IMR-90 (cell line): ENCODE results near the gene TWIST2. TPM values are rescaled to one million over a fixed set of nuclear protein-coding genes. Genes with fewer than 3 reads are reported as not detected.

Experiments
- ATAC-seq: fragments of 200-7000 bp; cut with Tn5 transposase; 2 replicates; pipeline ENCODE4 v1.9.1; 2020; ENCODE audit warnings: low read depth, mild to moderate bottlenecking, moderate library complexity
- BruUV-seq: library from RNA; stranded (reverse); fragments of 400-500 nt; replicated peaks from 2 replicates; lab custom pipeline; 2021; lab: Mats Ljungman, UMichigan
- CTCF ChIA-PET: fragments of 300-600 bp; formaldehyde crosslinking; extraction: SDS; loops from one replicate; lab custom pipeline; 2021; ENCODE audit warnings: antibody characterized with exemption; lab: Yijun Ruan, JAX
- POLR2A ChIA-PET: fragments of 300-600 bp; sonication (Branson Sonifier 250); formaldehyde crosslinking; loops from one replicate; lab custom pipeline; 2022; ENCODE audit warnings: antibody characterized with exemption; ENCODE audit not compliant: unreplicated experiment; lab: Charles Lee
- DNase-seq: peaks from one replicate; pipeline ENCODE4 v3.0.0; 2013
- H2AFZ ChIP-seq: replicated peaks from 2 replicates; pipeline ENCODE3; 2013; ENCODE audit warnings: low read length, mild to moderate bottlenecking; ENCODE audit not compliant: poor library complexity
- H2AK5ac ChIP-seq: 2 replicates; pipeline ENCODE4 v1.6.1; 2013; ENCODE audit warnings: low read depth, low read length, inconsistent platforms
- H2AK9ac ChIP-seq: replicated peaks from 2 replicates; pipeline ENCODE3; 2013; ENCODE audit warnings: mild to moderate bottlenecking, low read depth, low read length, moderate library complexity; ENCODE audit not compliant: poor library complexity
- H2BK120ac ChIP-seq: 2 replicates; pipeline ENCODE4 v1.6.1; 2013; ENCODE audit warnings: low read depth, low read length, inconsistent platforms
- H2BK15ac ChIP-seq: 3 replicates; pipeline ENCODE4 v1.6.1; 2013; ENCODE audit warnings: low read depth, low read length, inconsistent platforms
- H2BK20ac ChIP-seq: 2 replicates; pipeline ENCODE4 v1.6.1; 2013; ENCODE audit warnings: low read depth, mild to moderate bottlenecking, inconsistent platforms, low read length, moderate library complexity
- H2BK5ac ChIP-seq: 2 replicates; pipeline ENCODE4 v1.6.1; 2013; ENCODE audit warnings: mild to moderate bottlenecking, low read depth, low read length, inconsistent platforms; ENCODE audit not compliant: poor library complexity, severe bottlenecking
- H3K14ac ChIP-seq: replicated peaks from 2 replicates; pipeline ENCODE4 v1.6.1; 2013; ENCODE audit warnings: low read depth, low read length, inconsistent platforms
- H3K18ac ChIP-seq: 2 replicates; pipeline ENCODE4 v1.6.1; 2013; ENCODE audit warnings: low read depth, low read length, control low read depth
- H3K23ac ChIP-seq: 2 replicates; pipeline ENCODE4 v1.6.1; 2013; ENCODE audit warnings: low read depth, low read length, inconsistent platforms
- H3K27ac ChIP-seq: 2 replicates; pipeline ENCODE4 v1.5.1; 2013; ENCODE audit warnings: mild to moderate bottlenecking, control low read depth, low read length; ENCODE audit not compliant: insufficient read depth
- H3K27me3 ChIP-seq: 2 replicates; pipeline ENCODE4 v1.6.1; 2013; ENCODE audit warnings: low read length; ENCODE audit not compliant: control insufficient read depth, insufficient read depth
- H3K36me3 ChIP-seq: 2 replicates; pipeline ENCODE4 v1.6.1; 2013; ENCODE audit warnings: low read length, mixed read lengths; ENCODE audit not compliant: control insufficient read depth, insufficient read depth
- H3K4ac ChIP-seq: 2 replicates; pipeline ENCODE4 v1.6.1; 2013; ENCODE audit warnings: low read depth, low read length, inconsistent platforms
- H3K4me1 ChIP-seq: 2 replicates; pipeline ENCODE4 v1.6.1; 2013; ENCODE audit warnings: low read length, mixed read lengths; ENCODE audit not compliant: control insufficient read depth, insufficient read depth
- H3K4me2 ChIP-seq: 2 replicates; pipeline ENCODE4 v1.6.1; 2013; ENCODE audit warnings: low read depth, mild to moderate bottlenecking, control low read depth, low read length, moderate library complexity
- H3K4me3 ChIP-seq: 2 replicates; pipeline ENCODE4 v1.5.1; 2013; ENCODE audit warnings: low read depth, mild to moderate bottlenecking, control low read depth, low read length, moderate library complexity; ENCODE audit not compliant: insufficient read depth
- H3K56ac ChIP-seq: 2 replicates; pipeline ENCODE4 v1.6.1; 2013; ENCODE audit warnings: low read length, inconsistent platforms; ENCODE audit not compliant: insufficient read depth; ENCODE audit errors: extremely low read depth
- H3K79me1 ChIP-seq, 2 experiments: 2 replicates each; pipeline ENCODE4 v1.6.1; 2013; ENCODE audit warnings: low read length in 2 of 2, inconsistent platforms in 1 of 2, low read depth in 1 of 2
- H3K9ac ChIP-seq: 2 replicates; pipeline ENCODE4 v1.6.1; 2013; ENCODE audit warnings: low read depth, low read length, control low read depth
- H3K9me1 ChIP-seq: 2 replicates; pipeline ENCODE4 v1.6.1; 2013; ENCODE audit warnings: low read length, inconsistent platforms; ENCODE audit not compliant: insufficient read depth
- H3K9me3 ChIP-seq: 2 replicates; pipeline ENCODE4 v1.6.1; 2013; ENCODE audit warnings: low read length; ENCODE audit not compliant: control insufficient read depth, insufficient read depth
- H4K20me1 ChIP-seq: 2 replicates; pipeline ENCODE4 v1.6.1; 2013; ENCODE audit warnings: low read length, inconsistent platforms; ENCODE audit not compliant: insufficient read depth
- H4K5ac ChIP-seq: 2 replicates; pipeline ENCODE4 v1.6.1; 2013; ENCODE audit warnings: mild to moderate bottlenecking, low read depth, low read length, control low read depth
- H4K8ac ChIP-seq, 2 experiments: 2 replicates each; pipeline ENCODE4 v1.6.1; 2013; ENCODE audit warnings: low read depth in 2 of 2, low read length in 2 of 2, control low read depth in 1 of 2, inconsistent platforms in 1 of 2
- H4K91ac ChIP-seq: 2 replicates; pipeline ENCODE4 v1.6.1; 2013; ENCODE audit warnings: low read depth, low read length, inconsistent platforms; ENCODE audit not compliant: insufficient read depth
- BHLHE40 ChIP-seq: fragments of 150-350 bp; IDR thresholded peaks from 2 replicates; pipeline ENCODE4 v1.6.1; 2016; ENCODE audit warnings: mild to moderate bottlenecking, low read depth, low read length
- CEBPB ChIP-seq: IDR thresholded peaks from 2 replicates; pipeline ENCODE4 v1.6.1; 2012; ENCODE audit warnings: low read depth, low read length, improper control_type of control experiment
- CHD1 ChIP-seq: IDR thresholded peaks from 2 replicates; pipeline ENCODE4 v1.6.1; 2012; ENCODE audit warnings: low read depth, low read length, improper control_type of control experiment
- CTCF ChIP-seq: conservative IDR thresholded peaks from 2 replicates; pipeline ENCODE4 v1.5.1; 2012; ENCODE audit warnings: mild to moderate bottlenecking, low read depth, low read length, improper control_type of control experiment
- ELK1 ChIP-seq: fragments of 150-350 bp; IDR thresholded peaks from 2 replicates; pipeline ENCODE4 v1.6.1; 2016; ENCODE audit warnings: low read depth, mild to moderate bottlenecking, low read length, moderate library complexity, borderline replicate concordance
- FOS ChIP-seq: fragments of 150-350 bp; IDR thresholded peaks from 2 replicates; pipeline ENCODE4 v1.6.1; 2016; ENCODE audit warnings: low read depth, low read length
- MAFK ChIP-seq: IDR thresholded peaks from 2 replicates; pipeline ENCODE4 v1.6.1; 2012; ENCODE audit warnings: low read depth, low read length, improper control_type of control experiment
- MAZ ChIP-seq: IDR thresholded peaks from 2 replicates; pipeline ENCODE4 v1.6.1; 2012; ENCODE audit warnings: low read depth, mild to moderate bottlenecking, low read length, improper control_type of control experiment, moderate library complexity, borderline replicate concordance
- MXI1 ChIP-seq: IDR thresholded peaks from 2 replicates; pipeline ENCODE4 v1.6.1; 2012; ENCODE audit warnings: low read depth, mild to moderate bottlenecking, low read length, moderate library complexity, borderline replicate concordance
- NFE2L2 ChIP-seq: fragments of 150-350 bp; IDR thresholded peaks from 2 replicates; pipeline ENCODE4 v1.6.1; 2016; ENCODE audit warnings: low read depth, mild to moderate bottlenecking, low read length
- POLR2A ChIP-seq: IDR thresholded peaks from 2 replicates; pipeline ENCODE4 v1.6.1; 2012; ENCODE audit warnings: mild to moderate bottlenecking, low read depth, low read length
- RAD21 ChIP-seq: IDR thresholded peaks from 2 replicates; pipeline ENCODE4 v1.6.1; 2012; ENCODE audit warnings: low read length, improper control_type of control experiment
- RCOR1 ChIP-seq: IDR thresholded peaks from 2 replicates; pipeline ENCODE4 v1.6.1; 2012; ENCODE audit warnings: mild to moderate bottlenecking, low read length, improper control_type of control experiment; ENCODE audit not compliant: insufficient replicate concordance
- RFX5 ChIP-seq: IDR thresholded peaks from 2 replicates; pipeline ENCODE4 v1.8.0; 2012; ENCODE audit warnings: low read depth, mild to moderate bottlenecking, low read length, moderate library complexity
- SMC3 ChIP-seq: fragments of 150-350 bp; IDR thresholded peaks from 2 replicates; pipeline ENCODE4 v1.6.1; 2016; ENCODE audit warnings: low read depth, mild to moderate bottlenecking, antibody characterized with exemption, low read length, moderate library complexity
- USF2 ChIP-seq: fragments of 150-350 bp; IDR thresholded peaks from 2 replicates; pipeline ENCODE4 v1.6.1; 2017; ENCODE audit warnings: mild to moderate bottlenecking, antibody characterized with exemption, low read length, low read depth
- WGBS, 2 experiments: methylation state at CpG; one replicate each; pipeline versions ENCODE4 v1.1.5 to v1.1.7; 2013; ENCODE audit warnings: missing lambda C conversion rate in 2 of 2; ENCODE audit not compliant: insufficient read length in 1 of 2; ENCODE audit errors: extremely low coverage in 2 of 2; 5-methylcytosine and 5-hydroxymethylcytosine counted together
- dilution Hi-C: fragments of 300-500 bp; cut with HindIII; formaldehyde crosslinking; loops from one replicate; pipeline ENCODE4 v1.14.3; 2018; ENCODE audit warnings: low sequenced_read_pairs; ENCODE audit not compliant: unreplicated experiment
- in situ Hi-C: fragments of 300-500 bp; cut with MboI; formaldehyde crosslinking; loops from 3 replicates; pipeline ENCODE4 v1.14.3; 2019; ENCODE audit warnings: low sequenced_read_pairs, inconsistent platforms, mixed read lengths
- intact Hi-C: fragments of 100-400 bp; cut with micrococcal nuclease; formaldehyde crosslinking; loops from 2 replicates; pipeline ENCODE4 v1.10.0; 2022
- polyA plus RNA-seq, 3 experiments: library from polyadenylated mRNA; depleted of rRNA; stranded (reverse); fragments of >200 nt; gene quantifications; 2 replicates each; pipeline ENCODE4 v1.2.3, GENCODE V29; 2012; ENCODE audit warnings: low replicate concordance in 1 of 3
- total RNA-seq: library from RNA; depleted of rRNA; stranded (reverse); fragments of >200 nt; gene quantifications from 2 replicates; pipeline ENCODE4 v1.2.3, GENCODE V29; 2012

TWIST2 gene
- total and polyA plus RNA-seq, 2 of the 4 experiments (the other 2 are of a cell fraction) = 9.3 to 33.6 TPM

- Histone ChIP-seq H3K27me3 (no peaks in the 10 kb centered on the region), H4K91ac (no peak overlapping the region), H3K4me2 (no peak overlapping the region), H2AK9ac (no peak overlapping the region), H4K8ac (no peak overlapping the region), H3K14ac (no peak overlapping the region), H3K56ac (no peak overlapping the region), H2BK15ac (no peak overlapping the region), H3K9me3 (no peaks in the 10 kb centered on the region), H2BK120ac (no peak overlapping the region), H3K23ac (no peak overlapping the region), H3K9ac (no peak overlapping the region), H3K18ac (no peak overlapping the region), H2AFZ (no peak overlapping the region), H3K4me1 (peaks cover 9% of the 10 kb centered on the region), H3K27ac (no peak overlapping the region), H3K79me1 (peaks cover 31 to 72% of the 10 kb centered on the region in 2 experiments), H3K4ac (no peak overlapping the region), H3K9me1 (peaks cover 11% of the 10 kb centered on the region), H2BK20ac (no peak overlapping the region), H4K20me1 (peaks cover 22% of the 10 kb centered on the region), H2AK5ac (no peak overlapping the region), H2BK5ac (no peak overlapping the region), H4K5ac (no peak overlapping the region), H3K36me3 (peaks cover 21% of the 10 kb centered on the region), H3K4me3 (no peak overlapping the region)
- no TSS peak for BruUV-seq
- in situ Hi-C loops = no loop called here
- WGBS, 2 experiments = 90% methylated on average over 5 of the region's 13 CpGs; no CpG with 5 or more reads in 1 of the 2 experiments
- DNase-seq (no peak), ATAC-seq (no peak)
- TF ChIP-seq MXI1 (no peak), CTCF (no peak), USF2 (no peak), FOS (no peak), RCOR1 (no peak), CHD1 (no peak), RAD21 (no peak), NFE2L2 (no peak), BHLHE40 (no peak), CEBPB (no peak), MAFK (no peak), SMC3 (no peak), MAZ (no peak), ELK1 (no peak), POLR2A (no peak), RFX5 (no peak)
- dilution Hi-C loops = no loop called here
- CTCF ChIA-PET = no interaction called here
- POLR2A ChIA-PET = interaction anchor here (0.6 kb wide), 1 partner anchor 38 kb away, joined by 3 read pairs; no protein-coding TSS in a partner anchor
- intact Hi-C loops = no loop called here
Measured at GRCh38 chr2:238886453-238887094, 38.7 kb downstream of the TWIST2 start.
